Measurements from ENCODE around the gene DMD.

DNA sequence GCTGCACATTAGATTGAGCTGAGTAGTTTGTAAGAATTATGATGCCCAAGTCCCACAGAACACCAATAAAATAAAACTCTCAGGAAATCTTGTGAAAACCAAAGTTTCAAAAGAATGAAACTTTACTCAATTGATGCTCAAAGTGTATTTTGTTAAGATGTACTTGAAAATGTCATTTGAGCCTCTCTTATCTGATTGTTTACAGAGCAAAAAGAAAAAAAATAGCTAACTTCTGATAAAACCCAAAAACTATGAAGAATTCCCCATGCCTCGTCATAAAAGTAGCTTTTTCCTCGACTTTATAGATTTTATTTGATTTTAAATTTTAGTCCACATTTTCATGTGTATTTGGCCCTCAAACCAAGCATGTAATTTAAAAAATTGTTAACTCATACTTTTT lies 1618.0 kb downstream of the DMD start:
- TF ChIP-seq, protein P1, sequence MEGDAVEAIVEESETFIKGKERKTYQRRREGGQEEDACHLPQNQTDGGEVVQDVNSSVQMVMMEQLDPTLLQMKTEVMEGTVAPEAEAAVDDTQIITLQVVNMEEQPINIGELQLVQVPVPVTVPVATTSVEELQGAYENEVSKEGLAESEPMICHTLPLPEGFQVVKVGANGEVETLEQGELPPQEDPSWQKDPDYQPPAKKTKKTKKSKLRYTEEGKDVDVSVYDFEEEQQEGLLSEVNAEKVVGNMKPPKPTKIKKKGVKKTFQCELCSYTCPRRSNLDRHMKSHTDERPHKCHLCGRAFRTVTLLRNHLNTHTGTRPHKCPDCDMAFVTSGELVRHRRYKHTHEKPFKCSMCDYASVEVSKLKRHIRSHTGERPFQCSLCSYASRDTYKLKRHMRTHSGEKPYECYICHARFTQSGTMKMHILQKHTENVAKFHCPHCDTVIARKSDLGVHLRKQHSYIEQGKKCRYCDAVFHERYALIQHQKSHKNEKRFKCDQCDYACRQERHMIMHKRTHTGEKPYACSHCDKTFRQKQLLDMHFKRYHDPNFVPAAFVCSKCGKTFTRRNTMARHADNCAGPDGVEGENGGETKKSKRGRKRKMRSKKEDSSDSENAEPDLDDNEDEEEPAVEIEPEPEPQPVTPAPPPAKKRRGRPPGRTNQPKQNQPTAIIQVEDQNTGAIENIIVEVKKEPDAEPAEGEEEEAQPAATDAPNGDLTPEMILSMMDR (IDR thresholded peaks at IDR 0.05; ENCODE audit: low read depth, low read length), result no peak
- TF ChIP-seq MYC (IDR thresholded peaks at IDR 0.05; ENCODE audit: low read depth, low read length), result no peak

Measured in NB4 (cell line).